ENCODE measurements around the gene MPV17L. TPM values are rescaled to one million over a fixed set of nuclear protein-coding genes. Genes with fewer than 3 reads are reported as not detected.
"Not testable (repeated sequence)": the region's sequence is repeated elsewhere in the genome, so short reads cannot be mapped to it uniquely, and the experiment has no call there.

MPV17L gene
- total and polyA plus RNA-seq, 8 donors: 0.58 to 7.0 (median 3.4) TPM

DNA sequence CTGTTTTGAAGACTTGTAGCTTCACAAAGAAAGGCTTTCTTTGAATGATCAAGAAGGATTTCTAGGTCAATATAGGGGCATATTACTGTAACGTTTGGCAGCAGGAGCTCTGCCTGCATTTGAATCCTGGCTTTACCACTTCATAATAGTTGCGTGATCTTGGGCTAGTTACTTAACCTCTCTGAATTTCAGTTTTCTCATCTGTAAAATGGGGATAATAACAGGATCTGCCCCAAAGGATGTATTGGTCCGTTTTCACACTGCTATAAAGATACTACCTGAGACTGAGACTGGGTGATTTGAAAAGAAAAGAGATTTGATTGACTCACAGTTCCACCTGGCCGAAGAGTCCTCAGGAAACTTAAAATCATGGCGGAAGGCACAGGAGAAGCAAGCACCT is 51.3 kb downstream of the MPV17L start:
- TF ChIP-seq EP300 (IDR thresholded peaks at IDR 0.05) (no peak), POLR2AphosphoS5 (IDR thresholded peaks at IDR 0.05) (no peak)
- H3K9me3 ChIP-seq: peaks cover 0 to 4% (median 0%) of the 10 kb centered on the region in 4 donors
- 82 to 93% (median 90%) methylated on average over 5 of the region's 5 CpGs for WGBS, 5 donors
- no peak overlapping the region for H3K4me3 ChIP-seq
- DNase-seq: no peak
- peaks cover 0 to 9% (median 0%) of the 10 kb centered on the region in 4 donors for H3K36me3 ChIP-seq
- intact Hi-C loops (cut with DNase I; ENCODE audit: low total_unique reads): no loop called here
- no peaks in the 10 kb centered on the region for H3K27me3 ChIP-seq
- H3K4me1 ChIP-seq: peaks cover 3 to 18% (median 12%) of the 10 kb centered on the region in 4 donors
- H3K27ac ChIP-seq: no peak overlapping the region

DNA sequence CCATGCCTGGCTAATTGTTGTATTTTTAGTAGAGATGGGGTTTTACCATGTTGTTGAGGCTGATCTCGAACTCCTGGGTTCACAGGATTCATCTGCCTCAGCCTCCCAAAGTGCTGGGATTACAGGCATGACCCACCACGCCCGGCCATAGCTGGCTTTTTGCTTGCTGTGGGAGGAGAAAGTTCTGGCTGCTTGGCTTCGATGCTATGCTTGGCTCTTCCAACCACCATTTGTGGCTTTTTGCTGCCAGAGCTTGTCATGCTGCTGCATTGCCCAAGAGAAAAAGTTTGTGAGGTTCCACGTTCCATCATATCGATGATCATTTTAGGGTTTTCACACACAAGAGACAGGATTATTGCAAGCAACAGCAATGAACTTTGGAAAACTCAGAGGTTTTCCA is 55.1 kb downstream of the MPV17L start:
- H3K9me3 ChIP-seq: no peaks in the 10 kb centered on the region
- no peak overlapping the region for H3K27ac ChIP-seq
- peaks cover 8 to 24% (median 12%) of the 10 kb centered on the region in 4 donors for H3K4me1 ChIP-seq
- peaks cover 0 to 9% (median 0%) of the 10 kb centered on the region in 4 donors for H3K36me3 ChIP-seq
- H3K4me3 ChIP-seq: no peak overlapping the region
- intact Hi-C loops (cut with DNase I; ENCODE audit: low total_unique reads): no loop called here
- 73 to 81% (median 79%) methylated on average over 6 of the region's 6 CpGs for WGBS, 5 donors
- H3K27me3 ChIP-seq: no peaks in the 10 kb centered on the region
- DNase-seq: no peak
- TF ChIP-seq, protein P1, sequence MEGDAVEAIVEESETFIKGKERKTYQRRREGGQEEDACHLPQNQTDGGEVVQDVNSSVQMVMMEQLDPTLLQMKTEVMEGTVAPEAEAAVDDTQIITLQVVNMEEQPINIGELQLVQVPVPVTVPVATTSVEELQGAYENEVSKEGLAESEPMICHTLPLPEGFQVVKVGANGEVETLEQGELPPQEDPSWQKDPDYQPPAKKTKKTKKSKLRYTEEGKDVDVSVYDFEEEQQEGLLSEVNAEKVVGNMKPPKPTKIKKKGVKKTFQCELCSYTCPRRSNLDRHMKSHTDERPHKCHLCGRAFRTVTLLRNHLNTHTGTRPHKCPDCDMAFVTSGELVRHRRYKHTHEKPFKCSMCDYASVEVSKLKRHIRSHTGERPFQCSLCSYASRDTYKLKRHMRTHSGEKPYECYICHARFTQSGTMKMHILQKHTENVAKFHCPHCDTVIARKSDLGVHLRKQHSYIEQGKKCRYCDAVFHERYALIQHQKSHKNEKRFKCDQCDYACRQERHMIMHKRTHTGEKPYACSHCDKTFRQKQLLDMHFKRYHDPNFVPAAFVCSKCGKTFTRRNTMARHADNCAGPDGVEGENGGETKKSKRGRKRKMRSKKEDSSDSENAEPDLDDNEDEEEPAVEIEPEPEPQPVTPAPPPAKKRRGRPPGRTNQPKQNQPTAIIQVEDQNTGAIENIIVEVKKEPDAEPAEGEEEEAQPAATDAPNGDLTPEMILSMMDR (IDR thresholded peaks at IDR 0.05): no peak
- TF ChIP-seq EP300 (IDR thresholded peaks at IDR 0.05) (no peak), POLR2A (IDR thresholded peaks at IDR 0.05) (no peak), POLR2AphosphoS5 (IDR thresholded peaks at IDR 0.05) (no peak)

DNA sequence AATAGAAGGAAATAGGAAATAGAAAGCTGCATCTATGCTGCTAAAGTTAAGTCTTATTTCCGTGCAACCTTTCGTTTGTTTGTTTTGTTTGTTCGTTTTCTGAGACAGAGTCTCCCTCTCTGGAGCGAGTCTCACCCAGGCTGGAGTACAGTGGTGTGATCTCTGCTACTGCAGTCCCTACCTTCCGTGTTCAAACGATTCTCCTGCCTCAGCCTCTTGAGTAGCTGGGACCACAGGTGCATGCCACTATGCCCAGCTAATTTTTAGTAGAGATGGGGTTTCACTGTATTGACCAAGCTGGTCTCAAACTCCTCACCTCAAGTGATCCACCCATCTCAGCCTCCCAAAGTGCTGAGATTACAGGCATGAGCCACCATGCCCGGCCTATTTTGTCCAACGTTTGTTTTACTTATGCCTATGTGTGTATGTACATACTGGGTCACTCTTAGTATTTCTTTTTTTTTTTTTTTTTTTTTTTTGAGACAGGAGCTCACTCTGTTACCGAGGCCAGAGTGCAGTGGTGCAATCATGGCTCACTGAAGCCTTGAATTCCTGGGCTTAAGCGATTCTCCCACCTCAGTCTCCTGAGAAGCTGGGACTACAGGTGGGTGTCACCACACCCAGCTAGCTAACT is 55.7 kb downstream of the MPV17L start:
- Histone ChIP-seq H3K27me3 (no peaks in the 10 kb centered on the region), H3K9me3 (no peaks in the 10 kb centered on the region), H3K27ac (no peak overlapping the region), H3K36me3 (peaks cover 0 to 9% (median 0%) of the 10 kb centered on the region in 4 donors), H3K4me1 (peaks cover 8 to 25% (median 12%) of the 10 kb centered on the region in 4 donors), H3K4me3 (no peak overlapping the region)
- whole genome bisulfite sequencing, 5 donors: 46 to 69% (median 66%) methylated on average over 10 of the region's 10 CpGs
- TF ChIP-seq EP300 (IDR thresholded peaks at IDR 0.05): no peak
- TF ChIP-seq POLR2A (IDR thresholded peaks at IDR 0.05): no peak
- TF ChIP-seq, protein P1 (IDR thresholded peaks at IDR 0.05): no peak
- TF ChIP-seq POLR2AphosphoS5 (IDR thresholded peaks at IDR 0.05): no peak
- intact Hi-C loops (cut with DNase I; ENCODE audit: low total_unique reads): no loop called here
- DNase-seq: no peak

DNA sequence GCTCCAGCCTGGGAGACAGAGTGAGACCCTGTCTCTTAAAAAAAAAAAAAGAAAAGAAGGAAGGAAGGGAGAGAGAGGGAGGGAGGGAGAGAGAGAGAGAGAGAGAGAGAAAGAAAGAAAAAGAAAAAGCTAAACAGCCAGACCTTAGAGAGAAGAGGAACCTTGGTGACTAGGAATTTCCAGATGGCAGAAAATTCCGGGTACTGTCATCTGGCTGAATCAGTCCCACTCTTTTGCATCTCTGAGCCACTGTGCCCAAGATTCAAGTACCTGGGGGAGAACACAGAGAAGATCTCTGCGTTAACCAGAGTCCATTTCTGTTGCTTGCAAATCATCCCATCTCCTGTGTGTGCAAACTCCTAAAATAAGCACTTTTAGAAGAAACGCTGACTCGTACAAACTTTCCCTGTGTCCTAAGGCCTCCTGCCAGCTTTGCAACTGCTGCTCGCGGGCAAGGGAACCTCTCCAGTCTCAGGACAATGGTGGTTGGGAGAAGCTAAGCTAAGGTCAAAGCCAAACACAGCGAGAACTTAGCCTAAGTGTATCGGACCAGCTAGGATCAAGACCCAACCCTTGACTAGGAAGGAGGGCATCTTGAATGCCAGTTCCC is 56.8 kb downstream of the MPV17L start:
- no peak for TF ChIP-seq POLR2A (IDR thresholded peaks at IDR 0.05)
- 66 to 85% (median 79%) methylated on average over 8 of the region's 8 CpGs for WGBS, 5 donors
- no peak for DNase-seq
- peaks cover 0 to 9% (median 0%) of the 10 kb centered on the region in 4 donors for H3K36me3 ChIP-seq
- no peaks in the 10 kb centered on the region for H3K27me3 ChIP-seq
- no peak overlapping the region for H3K27ac ChIP-seq
- H3K4me1 ChIP-seq: peaks cover 8 to 25% (median 12%) of the 10 kb centered on the region in 4 donors
- H3K4me3 ChIP-seq: no peak overlapping the region
- no peaks in the 10 kb centered on the region for H3K9me3 ChIP-seq
- intact Hi-C loops (cut with DNase I; ENCODE audit: low total_unique reads): no loop called here

DNA sequence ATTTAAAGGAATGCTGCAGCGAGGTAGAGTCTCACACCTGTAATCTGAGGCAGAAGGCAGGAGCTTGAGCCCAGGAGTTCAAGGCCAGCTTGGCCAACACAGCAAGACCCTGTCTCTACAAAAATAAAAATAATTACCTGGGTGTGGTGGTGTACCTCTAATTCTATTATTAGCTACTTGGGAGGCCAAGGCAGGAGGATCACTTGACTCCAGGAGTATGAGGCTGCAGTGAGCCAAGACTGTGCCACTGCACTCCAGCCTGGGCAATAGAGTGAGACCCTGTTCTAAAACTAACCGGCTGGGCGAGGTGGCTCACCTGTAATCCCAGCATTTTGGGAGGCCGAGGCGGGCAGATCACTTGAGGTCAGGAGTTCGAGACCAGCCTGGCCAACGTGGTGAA is 57.7 kb downstream of the MPV17L start:
- H3K27me3 ChIP-seq; H3K4me3 ChIP-seq; intact Hi-C loops (cut with DNase I; ENCODE audit: low total_unique reads); H3K9me3 ChIP-seq; DNase-seq; H3K27ac ChIP-seq; H3K36me3 ChIP-seq: not testable (repeated sequence)
- H3K4me1 ChIP-seq: peaks cover 8 to 25% (median 12%) of the 10 kb centered on the region in 4 donors
- WGBS, 5 donors: 91 to 92% (median 92%) methylated on average over 7 of the region's 7 CpGs

DNA sequence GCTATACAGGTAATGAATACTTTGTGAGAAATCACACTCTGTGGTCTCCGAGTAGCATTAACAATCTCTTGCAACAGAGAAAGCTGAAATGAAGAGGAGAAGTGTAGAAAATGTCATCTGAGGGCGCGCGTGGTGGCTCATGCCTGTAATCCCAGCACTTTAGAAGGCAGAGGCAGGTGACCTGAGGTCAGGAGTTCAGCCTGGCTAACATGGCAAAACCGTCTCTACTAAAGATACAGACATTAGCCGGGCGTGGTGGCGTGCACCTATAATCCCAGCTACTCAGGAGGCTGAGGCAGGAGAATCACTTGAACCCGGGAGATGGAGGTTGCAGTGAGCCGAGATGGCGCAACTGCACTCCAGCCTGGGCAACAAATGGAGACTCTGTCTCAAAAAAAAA is 59.4 kb downstream of the MPV17L start:
- Histone ChIP-seq H3K4me1 (peaks cover 8 to 25% (median 12%) of the 10 kb centered on the region in 4 donors), H3K27ac (peak overlapping the region in 2 of 5 donors; percentile 60 to 70)
- 83 to 90% (median 84%) methylated on average over 11 of the region's 11 CpGs for WGBS, 5 donors
- DNase-seq; H3K36me3 ChIP-seq; H3K9me3 ChIP-seq; intact Hi-C loops (cut with DNase I; ENCODE audit: low total_unique reads); H3K27me3 ChIP-seq; H3K4me3 ChIP-seq: not testable (repeated sequence)

All from stomach (tissue), 9 donors.